ENCODE measurements around the gene FITM2.

- TF ChIP-seq, protein P1, sequence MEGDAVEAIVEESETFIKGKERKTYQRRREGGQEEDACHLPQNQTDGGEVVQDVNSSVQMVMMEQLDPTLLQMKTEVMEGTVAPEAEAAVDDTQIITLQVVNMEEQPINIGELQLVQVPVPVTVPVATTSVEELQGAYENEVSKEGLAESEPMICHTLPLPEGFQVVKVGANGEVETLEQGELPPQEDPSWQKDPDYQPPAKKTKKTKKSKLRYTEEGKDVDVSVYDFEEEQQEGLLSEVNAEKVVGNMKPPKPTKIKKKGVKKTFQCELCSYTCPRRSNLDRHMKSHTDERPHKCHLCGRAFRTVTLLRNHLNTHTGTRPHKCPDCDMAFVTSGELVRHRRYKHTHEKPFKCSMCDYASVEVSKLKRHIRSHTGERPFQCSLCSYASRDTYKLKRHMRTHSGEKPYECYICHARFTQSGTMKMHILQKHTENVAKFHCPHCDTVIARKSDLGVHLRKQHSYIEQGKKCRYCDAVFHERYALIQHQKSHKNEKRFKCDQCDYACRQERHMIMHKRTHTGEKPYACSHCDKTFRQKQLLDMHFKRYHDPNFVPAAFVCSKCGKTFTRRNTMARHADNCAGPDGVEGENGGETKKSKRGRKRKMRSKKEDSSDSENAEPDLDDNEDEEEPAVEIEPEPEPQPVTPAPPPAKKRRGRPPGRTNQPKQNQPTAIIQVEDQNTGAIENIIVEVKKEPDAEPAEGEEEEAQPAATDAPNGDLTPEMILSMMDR (IDR thresholded peaks at IDR 0.05; ENCODE audit: extremely low read depth in 1 of 2, insufficient read depth in 1 of 2, low read depth in 1 of 2, low read length in 2 of 2), result no peak
- TF ChIP-seq EZH2 (IDR thresholded peaks at IDR 0.05; ENCODE audit: borderline replicate concordance, low read depth, low read length, severe bottlenecking) (no peak), POLR2AphosphoS5 (IDR thresholded peaks at IDR 0.05; ENCODE audit: insufficient read depth, low read depth, low read length) (no peak), POLR2A (IDR thresholded peaks at IDR 0.05; ENCODE audit: low read depth, low read length) (no peak), FOS (IDR thresholded peaks at IDR 0.05; ENCODE audit: borderline replicate concordance, insufficient read depth, low read length) (no peak), MYC (IDR thresholded peaks at IDR 0.05; ENCODE audit: low read depth, low read length) (no peak)
- TF ChIP-seq, protein P2, sequence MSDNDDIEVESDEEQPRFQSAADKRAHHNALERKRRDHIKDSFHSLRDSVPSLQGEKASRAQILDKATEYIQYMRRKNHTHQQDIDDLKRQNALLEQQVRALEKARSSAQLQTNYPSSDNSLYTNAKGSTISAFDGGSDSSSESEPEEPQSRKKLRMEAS (IDR thresholded peaks at IDR 0.05; ENCODE audit: insufficient read depth, insufficient read length), result no peak
Measured at GRCh38 chr20:44309763-44310663, 989 bp downstream of the FITM2 start.
